IMR-90 (cell line): ENCODE measurements around the gene MRPL49. TPM values are rescaled to one million over a fixed set of nuclear protein-coding genes. Genes with fewer than 3 reads are reported as not detected.

ENCODE experiments used
- ATAC-seq: fragments of 200-7000 bp; cut with Tn5 transposase; 2 replicates; pipeline ENCODE4 v1.9.1; 2020; ENCODE audit warnings: low read depth, mild to moderate bottlenecking, moderate library complexity
- BruUV-seq: library from RNA; stranded (reverse); fragments of 400-500 nt; replicated peaks from 2 replicates; lab custom pipeline; 2021; lab: Mats Ljungman, UMichigan
- CTCF ChIA-PET: fragments of 300-600 bp; formaldehyde crosslinking; extraction: SDS; loops from one replicate; lab custom pipeline; 2021; ENCODE audit warnings: antibody characterized with exemption; lab: Yijun Ruan, JAX
- POLR2A ChIA-PET: fragments of 300-600 bp; sonication (Branson Sonifier 250); formaldehyde crosslinking; loops from one replicate; lab custom pipeline; 2022; ENCODE audit warnings: antibody characterized with exemption; ENCODE audit not compliant: unreplicated experiment; lab: Charles Lee
- DNase-seq: peaks from one replicate; pipeline ENCODE4 v3.0.0; 2013
- H2AFZ ChIP-seq: replicated peaks from 2 replicates; pipeline ENCODE3; 2013; ENCODE audit warnings: low read length, mild to moderate bottlenecking; ENCODE audit not compliant: poor library complexity
- H2AK5ac ChIP-seq: 2 replicates; pipeline ENCODE4 v1.6.1; 2013; ENCODE audit warnings: low read depth, low read length, inconsistent platforms
- H2AK9ac ChIP-seq: replicated peaks from 2 replicates; pipeline ENCODE3; 2013; ENCODE audit warnings: mild to moderate bottlenecking, low read depth, low read length, moderate library complexity; ENCODE audit not compliant: poor library complexity
- H2BK120ac ChIP-seq: 2 replicates; pipeline ENCODE4 v1.6.1; 2013; ENCODE audit warnings: low read depth, low read length, inconsistent platforms
- H2BK15ac ChIP-seq: 3 replicates; pipeline ENCODE4 v1.6.1; 2013; ENCODE audit warnings: low read depth, low read length, inconsistent platforms
- H2BK20ac ChIP-seq: 2 replicates; pipeline ENCODE4 v1.6.1; 2013; ENCODE audit warnings: low read depth, mild to moderate bottlenecking, inconsistent platforms, low read length, moderate library complexity
- H2BK5ac ChIP-seq: 2 replicates; pipeline ENCODE4 v1.6.1; 2013; ENCODE audit warnings: mild to moderate bottlenecking, low read depth, low read length, inconsistent platforms; ENCODE audit not compliant: poor library complexity, severe bottlenecking
- H3K14ac ChIP-seq: replicated peaks from 2 replicates; pipeline ENCODE4 v1.6.1; 2013; ENCODE audit warnings: low read depth, low read length, inconsistent platforms
- H3K18ac ChIP-seq: 2 replicates; pipeline ENCODE4 v1.6.1; 2013; ENCODE audit warnings: low read depth, low read length, control low read depth
- H3K23ac ChIP-seq: 2 replicates; pipeline ENCODE4 v1.6.1; 2013; ENCODE audit warnings: low read depth, low read length, inconsistent platforms
- H3K27ac ChIP-seq: 2 replicates; pipeline ENCODE4 v1.5.1; 2013; ENCODE audit warnings: mild to moderate bottlenecking, control low read depth, low read length; ENCODE audit not compliant: insufficient read depth
- H3K27me3 ChIP-seq: 2 replicates; pipeline ENCODE4 v1.6.1; 2013; ENCODE audit warnings: low read length; ENCODE audit not compliant: control insufficient read depth, insufficient read depth
- H3K36me3 ChIP-seq: 2 replicates; pipeline ENCODE4 v1.6.1; 2013; ENCODE audit warnings: low read length, mixed read lengths; ENCODE audit not compliant: control insufficient read depth, insufficient read depth
- H3K4ac ChIP-seq: 2 replicates; pipeline ENCODE4 v1.6.1; 2013; ENCODE audit warnings: low read depth, low read length, inconsistent platforms
- H3K4me1 ChIP-seq: 2 replicates; pipeline ENCODE4 v1.6.1; 2013; ENCODE audit warnings: low read length, mixed read lengths; ENCODE audit not compliant: control insufficient read depth, insufficient read depth
- H3K4me2 ChIP-seq: 2 replicates; pipeline ENCODE4 v1.6.1; 2013; ENCODE audit warnings: low read depth, mild to moderate bottlenecking, control low read depth, low read length, moderate library complexity
- H3K4me3 ChIP-seq: 2 replicates; pipeline ENCODE4 v1.5.1; 2013; ENCODE audit warnings: low read depth, mild to moderate bottlenecking, control low read depth, low read length, moderate library complexity; ENCODE audit not compliant: insufficient read depth
- H3K56ac ChIP-seq: 2 replicates; pipeline ENCODE4 v1.6.1; 2013; ENCODE audit warnings: low read length, inconsistent platforms; ENCODE audit not compliant: insufficient read depth; ENCODE audit errors: extremely low read depth
- H3K79me1 ChIP-seq, 2 experiments: 2 replicates each; pipeline ENCODE4 v1.6.1; 2013; ENCODE audit warnings: low read length in 2 of 2, inconsistent platforms in 1 of 2, low read depth in 1 of 2
- H3K9ac ChIP-seq: 2 replicates; pipeline ENCODE4 v1.6.1; 2013; ENCODE audit warnings: low read depth, low read length, control low read depth
- H3K9me1 ChIP-seq: 2 replicates; pipeline ENCODE4 v1.6.1; 2013; ENCODE audit warnings: low read length, inconsistent platforms; ENCODE audit not compliant: insufficient read depth
- H3K9me3 ChIP-seq: 2 replicates; pipeline ENCODE4 v1.6.1; 2013; ENCODE audit warnings: low read length; ENCODE audit not compliant: control insufficient read depth, insufficient read depth
- H4K20me1 ChIP-seq: 2 replicates; pipeline ENCODE4 v1.6.1; 2013; ENCODE audit warnings: low read length, inconsistent platforms; ENCODE audit not compliant: insufficient read depth
- H4K5ac ChIP-seq: 2 replicates; pipeline ENCODE4 v1.6.1; 2013; ENCODE audit warnings: mild to moderate bottlenecking, low read depth, low read length, control low read depth
- H4K8ac ChIP-seq, 2 experiments: 2 replicates each; pipeline ENCODE4 v1.6.1; 2013; ENCODE audit warnings: low read depth in 2 of 2, low read length in 2 of 2, control low read depth in 1 of 2, inconsistent platforms in 1 of 2
- H4K91ac ChIP-seq: 2 replicates; pipeline ENCODE4 v1.6.1; 2013; ENCODE audit warnings: low read depth, low read length, inconsistent platforms; ENCODE audit not compliant: insufficient read depth
- BHLHE40 ChIP-seq: fragments of 150-350 bp; IDR thresholded peaks from 2 replicates; pipeline ENCODE4 v1.6.1; 2016; ENCODE audit warnings: mild to moderate bottlenecking, low read depth, low read length
- CEBPB ChIP-seq: IDR thresholded peaks from 2 replicates; pipeline ENCODE4 v1.6.1; 2012; ENCODE audit warnings: low read depth, low read length, improper control_type of control experiment
- CHD1 ChIP-seq: IDR thresholded peaks from 2 replicates; pipeline ENCODE4 v1.6.1; 2012; ENCODE audit warnings: low read depth, low read length, improper control_type of control experiment
- ELK1 ChIP-seq: fragments of 150-350 bp; IDR thresholded peaks from 2 replicates; pipeline ENCODE4 v1.6.1; 2016; ENCODE audit warnings: low read depth, mild to moderate bottlenecking, low read length, moderate library complexity, borderline replicate concordance
- FOS ChIP-seq: fragments of 150-350 bp; IDR thresholded peaks from 2 replicates; pipeline ENCODE4 v1.6.1; 2016; ENCODE audit warnings: low read depth, low read length
- MAFK ChIP-seq: IDR thresholded peaks from 2 replicates; pipeline ENCODE4 v1.6.1; 2012; ENCODE audit warnings: low read depth, low read length, improper control_type of control experiment
- MAZ ChIP-seq: IDR thresholded peaks from 2 replicates; pipeline ENCODE4 v1.6.1; 2012; ENCODE audit warnings: low read depth, mild to moderate bottlenecking, low read length, improper control_type of control experiment, moderate library complexity, borderline replicate concordance
- MXI1 ChIP-seq: IDR thresholded peaks from 2 replicates; pipeline ENCODE4 v1.6.1; 2012; ENCODE audit warnings: low read depth, mild to moderate bottlenecking, low read length, moderate library complexity, borderline replicate concordance
- NFE2L2 ChIP-seq: fragments of 150-350 bp; IDR thresholded peaks from 2 replicates; pipeline ENCODE4 v1.6.1; 2016; ENCODE audit warnings: low read depth, mild to moderate bottlenecking, low read length
- POLR2A ChIP-seq: IDR thresholded peaks from 2 replicates; pipeline ENCODE4 v1.6.1; 2012; ENCODE audit warnings: mild to moderate bottlenecking, low read depth, low read length
- RAD21 ChIP-seq: IDR thresholded peaks from 2 replicates; pipeline ENCODE4 v1.6.1; 2012; ENCODE audit warnings: low read length, improper control_type of control experiment
- RCOR1 ChIP-seq: IDR thresholded peaks from 2 replicates; pipeline ENCODE4 v1.6.1; 2012; ENCODE audit warnings: mild to moderate bottlenecking, low read length, improper control_type of control experiment; ENCODE audit not compliant: insufficient replicate concordance
- RFX5 ChIP-seq: IDR thresholded peaks from 2 replicates; pipeline ENCODE4 v1.8.0; 2012; ENCODE audit warnings: low read depth, mild to moderate bottlenecking, low read length, moderate library complexity
- SMC3 ChIP-seq: fragments of 150-350 bp; IDR thresholded peaks from 2 replicates; pipeline ENCODE4 v1.6.1; 2016; ENCODE audit warnings: low read depth, mild to moderate bottlenecking, antibody characterized with exemption, low read length, moderate library complexity
- WGBS, 2 experiments: methylation state at CpG; one replicate each; pipeline versions ENCODE4 v1.1.5 to v1.1.7; 2013; ENCODE audit warnings: missing lambda C conversion rate in 2 of 2; ENCODE audit not compliant: insufficient read length in 1 of 2; ENCODE audit errors: extremely low coverage in 2 of 2; 5-methylcytosine and 5-hydroxymethylcytosine counted together
- dilution Hi-C: fragments of 300-500 bp; cut with HindIII; formaldehyde crosslinking; loops from one replicate; pipeline ENCODE4 v1.14.3; 2018; ENCODE audit warnings: low sequenced_read_pairs; ENCODE audit not compliant: unreplicated experiment
- in situ Hi-C: fragments of 300-500 bp; cut with MboI; formaldehyde crosslinking; loops from 3 replicates; pipeline ENCODE4 v1.14.3; 2019; ENCODE audit warnings: low sequenced_read_pairs, inconsistent platforms, mixed read lengths
- intact Hi-C: fragments of 100-400 bp; cut with micrococcal nuclease; formaldehyde crosslinking; loops from 2 replicates; pipeline ENCODE4 v1.10.0; 2022
- polyA plus RNA-seq, 3 experiments: library from polyadenylated mRNA; depleted of rRNA; stranded (reverse); fragments of >200 nt; gene quantifications; 2 replicates each; pipeline ENCODE4 v1.2.3, GENCODE V29; 2012; ENCODE audit warnings: low replicate concordance in 1 of 3
- total RNA-seq: library from RNA; depleted of rRNA; stranded (reverse); fragments of >200 nt; gene quantifications from 2 replicates; pipeline ENCODE4 v1.2.3, GENCODE V29; 2012
- TF ChIP-seq, protein P1 (sequence below): fragments of 150-350 bp; IDR thresholded peaks from 2 replicates; pipeline ENCODE4 v1.6.1; 2017; ENCODE audit warnings: mild to moderate bottlenecking, antibody characterized with exemption, low read length, low read depth
- TF ChIP-seq, protein P2 (sequence below): conservative IDR thresholded peaks from 2 replicates; pipeline ENCODE4 v1.5.1; 2012; ENCODE audit warnings: mild to moderate bottlenecking, low read depth, low read length, improper control_type of control experiment

Gene MRPL49
- total and polyA plus RNA-seq, 2 of the 4 experiments (the other 2 are of a cell fraction) = 55.2 to 56.8 TPM

DNA sequence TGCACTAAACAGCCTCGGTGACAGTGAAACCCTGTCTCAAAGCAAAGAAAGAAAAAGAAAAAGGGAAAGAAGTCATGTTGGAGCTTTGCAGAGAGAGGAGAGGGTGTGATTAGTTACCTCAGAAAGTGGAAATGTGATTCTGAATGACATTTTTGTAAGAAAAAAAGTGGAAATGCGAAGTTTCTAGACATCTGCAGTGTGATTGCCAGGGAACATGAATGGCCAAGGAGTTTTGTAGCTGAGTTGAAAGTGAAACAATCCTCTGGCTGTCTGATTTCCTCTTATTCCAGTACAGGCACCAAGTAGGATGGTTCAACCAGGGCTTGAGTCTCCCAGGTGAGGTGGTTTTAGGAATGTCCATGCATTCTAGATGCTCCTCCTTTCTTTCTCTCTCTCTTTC lies 30.0 kb downstream of the MRPL49 start:
- Histone ChIP-seq H3K23ac (no peak overlapping the region), H4K20me1 (no peaks in the 10 kb centered on the region), H3K4me3 (no peak overlapping the region), H2AK5ac (no peak overlapping the region), H2BK20ac (no peak overlapping the region), H4K91ac (no peak overlapping the region), H4K8ac (no peak overlapping the region), H2BK15ac (no peak overlapping the region), H3K9me1 (no peaks in the 10 kb centered on the region), H3K9me3 (peaks cover 3% of the 10 kb centered on the region; the same call in 1 of the 2 replicates), H3K4me1 (peaks cover 2% of the 10 kb centered on the region), H3K4ac (no peak overlapping the region), H3K56ac (no peak overlapping the region), H3K27me3 (no peaks in the 10 kb centered on the region), H2BK120ac (no peak overlapping the region), H3K36me3 (no peaks in the 10 kb centered on the region), H3K9ac (no peak overlapping the region), H3K14ac (no peak overlapping the region), H2BK5ac (no peak overlapping the region), H3K4me2 (no peak overlapping the region), H3K79me1 (no peaks in the 10 kb centered on the region), H2AK9ac (no peak overlapping the region), H2AFZ (no peak overlapping the region), H4K5ac (no peak overlapping the region), H3K27ac (no peak overlapping the region), H3K18ac (no peak overlapping the region)
- intact Hi-C loops = no loop called here
- no peak for DNase-seq
- ChIA-PET CTCF (interaction anchor here (0.7 kb wide), 1 partner anchor 13 kb away, joined by 3 read pairs; no protein-coding TSS in a partner anchor), POLR2A (no interaction called here)
- BruUV-seq = no TSS peak
- in situ Hi-C loops = no loop called here
- dilution Hi-C loops = no loop called here
- no peak for ATAC-seq
- 100% methylated on average over 1 of the region's 2 CpGs; no CpG with 5 or more reads in 1 of the 2 experiments for WGBS, 2 experiments
- no peak for TF ChIP-seq ELK1
- TF ChIP-seq FOS = no peak
- no peak for TF ChIP-seq SMC3
- TF ChIP-seq RCOR1 = no peak
- no peak for TF ChIP-seq MAFK
- TF ChIP-seq MXI1 = no peak
- TF ChIP-seq RAD21 = no peak
- TF ChIP-seq MAZ = no peak
- no peak for TF ChIP-seq CEBPB
- no peak for TF ChIP-seq NFE2L2
- TF ChIP-seq, protein P1, sequence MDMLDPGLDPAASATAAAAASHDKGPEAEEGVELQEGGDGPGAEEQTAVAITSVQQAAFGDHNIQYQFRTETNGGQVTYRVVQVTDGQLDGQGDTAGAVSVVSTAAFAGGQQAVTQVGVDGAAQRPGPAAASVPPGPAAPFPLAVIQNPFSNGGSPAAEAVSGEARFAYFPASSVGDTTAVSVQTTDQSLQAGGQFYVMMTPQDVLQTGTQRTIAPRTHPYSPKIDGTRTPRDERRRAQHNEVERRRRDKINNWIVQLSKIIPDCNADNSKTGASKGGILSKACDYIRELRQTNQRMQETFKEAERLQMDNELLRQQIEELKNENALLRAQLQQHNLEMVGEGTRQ = no peak
- TF ChIP-seq RFX5 = no peak
- TF ChIP-seq POLR2A = no peak
- TF ChIP-seq CHD1 = no peak
- no peak for TF ChIP-seq BHLHE40
- TF ChIP-seq, protein P2, sequence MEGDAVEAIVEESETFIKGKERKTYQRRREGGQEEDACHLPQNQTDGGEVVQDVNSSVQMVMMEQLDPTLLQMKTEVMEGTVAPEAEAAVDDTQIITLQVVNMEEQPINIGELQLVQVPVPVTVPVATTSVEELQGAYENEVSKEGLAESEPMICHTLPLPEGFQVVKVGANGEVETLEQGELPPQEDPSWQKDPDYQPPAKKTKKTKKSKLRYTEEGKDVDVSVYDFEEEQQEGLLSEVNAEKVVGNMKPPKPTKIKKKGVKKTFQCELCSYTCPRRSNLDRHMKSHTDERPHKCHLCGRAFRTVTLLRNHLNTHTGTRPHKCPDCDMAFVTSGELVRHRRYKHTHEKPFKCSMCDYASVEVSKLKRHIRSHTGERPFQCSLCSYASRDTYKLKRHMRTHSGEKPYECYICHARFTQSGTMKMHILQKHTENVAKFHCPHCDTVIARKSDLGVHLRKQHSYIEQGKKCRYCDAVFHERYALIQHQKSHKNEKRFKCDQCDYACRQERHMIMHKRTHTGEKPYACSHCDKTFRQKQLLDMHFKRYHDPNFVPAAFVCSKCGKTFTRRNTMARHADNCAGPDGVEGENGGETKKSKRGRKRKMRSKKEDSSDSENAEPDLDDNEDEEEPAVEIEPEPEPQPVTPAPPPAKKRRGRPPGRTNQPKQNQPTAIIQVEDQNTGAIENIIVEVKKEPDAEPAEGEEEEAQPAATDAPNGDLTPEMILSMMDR = no peak
